ENCODE results near the gene CD163L1.

Gene CD163L1

DNA sequence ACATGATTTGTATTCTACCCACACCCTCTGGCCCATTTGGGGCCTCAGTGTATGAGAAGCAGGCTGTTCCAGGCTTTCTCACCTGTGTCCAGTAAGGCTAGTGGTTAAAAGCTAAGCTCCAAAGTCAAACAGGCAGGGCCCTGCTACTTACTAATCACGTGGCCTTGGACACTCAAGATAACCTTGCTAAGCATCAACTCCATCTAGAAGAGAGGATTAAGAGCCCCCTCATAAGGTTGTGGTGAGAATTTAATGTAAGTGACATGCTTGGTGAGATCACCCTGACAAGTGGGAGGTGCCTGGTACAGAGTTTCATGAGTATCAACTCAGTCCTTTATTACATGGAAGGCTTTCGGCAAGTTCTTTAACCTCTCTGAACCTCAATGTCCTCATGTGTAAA, 122.3 kb downstream of the CD163L1 start:
- DNase-seq: no peak

DNA sequence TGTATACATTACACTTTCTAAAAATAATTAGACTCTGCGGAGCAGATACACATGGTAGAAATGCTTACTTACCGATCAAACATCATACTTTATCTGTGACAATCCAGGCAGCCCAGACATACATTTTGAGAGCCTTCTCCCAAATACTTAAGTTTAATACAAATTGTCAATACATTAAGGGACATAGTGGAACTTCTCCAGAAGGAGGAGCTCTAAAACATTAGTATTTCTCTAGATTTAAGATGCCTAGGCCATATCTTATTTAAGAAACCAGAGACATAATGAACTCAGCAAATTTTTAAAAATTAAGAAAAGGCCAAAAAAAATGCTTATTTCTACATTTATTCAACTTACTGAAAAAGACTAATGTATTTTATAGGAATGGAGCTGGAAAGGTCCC, 124.0 kb downstream of the CD163L1 start:
- DNase-seq: no peak

DNA sequence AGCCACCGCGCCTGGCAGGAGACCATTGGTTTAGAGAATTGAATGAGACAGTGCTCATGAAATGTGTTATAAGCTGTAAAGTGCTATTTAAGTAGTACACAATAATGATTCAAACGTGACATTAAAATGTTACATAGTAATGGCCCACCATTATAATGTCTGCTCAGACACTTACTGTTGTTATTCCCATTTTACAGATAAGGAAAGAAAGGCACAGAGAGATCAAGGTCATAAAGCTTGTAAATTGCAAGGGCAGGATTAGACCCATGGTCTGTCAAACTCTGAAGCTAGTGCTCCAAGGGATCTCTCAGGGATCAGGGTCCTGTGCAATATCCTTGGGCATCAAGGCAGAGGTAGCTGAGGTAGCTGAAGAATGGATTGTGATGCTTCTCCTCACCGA, 133.9 kb downstream of the CD163L1 start:
- DNase-seq: no peak

Measured in NCI-H2107 (cell line).